Kidney (tissue), 14 donors: ENCODE results near the gene TRPM7. TPM values are rescaled to one million over a fixed set of nuclear protein-coding genes. Genes with fewer than 3 reads are reported as not detected.
"Not testable (repeated sequence)": the region's sequence is repeated elsewhere in the genome, so short reads cannot be mapped to it uniquely, and the experiment has no call there.

Experiments
- DNase-seq, 5 donors: peaks; one replicate each; pipeline ENCODE4 v3.0.0-alpha.2; 2013 to 2020
- FAIRE-seq: peaks from 2 replicates; lab custom pipeline; 2012; peaks lifted over from hg19 to GRCh38; lab: Jason Lieb, UNC
- H3K27ac ChIP-seq, 2 donors: one replicate each; pipeline ENCODE4 v1.7.0; 2013; ENCODE audit warnings: low read depth in 2 of 2, low read length in 2 of 2, inconsistent platforms in 1 of 2
- H3K27me3 ChIP-seq: one replicate; pipeline ENCODE4 v1.7.1; 2013; ENCODE audit warnings: low read length, inconsistent platforms; ENCODE audit not compliant: control insufficient read depth, insufficient read depth
- H3K36me3 ChIP-seq, 3 donors: one replicate each; pipeline versions ENCODE4 v1.7.0 to v1.7.1; 2013; ENCODE audit warnings: low read length in 3 of 3, control low read depth in 1 of 3, inconsistent platforms in 1 of 3; ENCODE audit not compliant: insufficient read depth in 3 of 3, control insufficient read depth in 2 of 3
- H3K4me1 ChIP-seq, 3 donors: one replicate each; pipeline versions ENCODE4 v1.7.0 to v1.7.1; 2013; ENCODE audit warnings: low read length in 3 of 3, inconsistent platforms in 1 of 3, low read depth in 1 of 3; ENCODE audit not compliant: control insufficient read depth in 2 of 3, insufficient read depth in 2 of 3
- H3K4me3 ChIP-seq, 3 donors: one replicate each; pipeline versions ENCODE4 v1.7.0 to v1.8.1; 2013; ENCODE audit warnings: low read length in 3 of 3, control low read depth in 1 of 3, inconsistent platforms in 1 of 3
- H3K9ac ChIP-seq, 3 donors: one replicate each; pipeline versions ENCODE4 v1.7.0 to v1.7.1; 2013; ENCODE audit warnings: low read length in 3 of 3, control low read depth in 1 of 3, inconsistent platforms in 1 of 3
- H3K9me3 ChIP-seq, 3 donors: one replicate each; pipeline versions ENCODE4 v1.7.0 to v1.7.1; 2013; ENCODE audit warnings: low read length in 3 of 3, control low read depth in 1 of 3, inconsistent platforms in 1 of 3; ENCODE audit not compliant: control insufficient read depth in 2 of 3, insufficient read depth in 1 of 3
- CTCF ChIP-seq: IDR thresholded peaks from 3 replicates; pipeline ENCODE4 v1.5.1; 2012; ENCODE audit warnings: mild to moderate bottlenecking, moderate library complexity, borderline replicate concordance; ENCODE audit not compliant: insufficient read depth; ENCODE audit errors: extremely low read depth
- intact Hi-C: fragments of 100-400 bp; cut with DNase I; formaldehyde crosslinking; loops from one replicate; pipeline ENCODE4 v1.11.1; 2022
- polyA plus RNA-seq: library from polyadenylated mRNA; stranded (reverse); fragments of 350-450 nt; fragmentation: Illumina TruSeq; extraction: RNeasy Lipid Tissue Mini Kit (QIAGEN cat#74804); gene quantifications from one replicate; pipeline ENCODE4 v1.2.3, GENCODE V29; 2014; ENCODE audit warnings: low read depth, low replicate concordance; ENCODE audit not compliant: insufficient read depth
- total RNA-seq: library from RNA; stranded (reverse); fragmentation: NEBNext Ultra II Directional; extraction: Animal tissue kit (Norgen Biotek cat#: 25700); gene quantifications from one replicate; pipeline ENCODE4 v1.2.1, GENCODE V29; 2021
- donor health status: control.
- donor health status: control.
- donor health status: control.
- donor health status: control.
- donor health status: control.
- donor health status: DM: yes; HTN: yes; CAD: no.
- donor health status: Normal renal cell carcinoma (clear cell type).

Gene TRPM7
- total and polyA plus RNA-seq, 2 donors from 2014 or later = 17.0 to 38.3 TPM

- H3K4me3 ChIP-seq = no peak overlapping the region
- no peaks in the 10 kb centered on the region for H3K27me3 ChIP-seq
- H3K4me1 ChIP-seq = no peaks in the 10 kb centered on the region
- H3K9me3 ChIP-seq = no peaks in the 10 kb centered on the region
- H3K9ac ChIP-seq = no peak overlapping the region
- no peak for TF ChIP-seq CTCF
- H3K27ac ChIP-seq = no peak overlapping the region
- FAIRE-seq (no peak), DNase-seq (no peak)
- intact Hi-C loops = no loop called here
- H3K36me3 ChIP-seq = no peaks in the 10 kb centered on the region
These were observed 10.7 kb upstream of the TRPM7 start for GRCh38 chr15:50697109-50697797.

- H3K9me3 ChIP-seq, FAIRE-seq, DNase-seq, H3K27ac ChIP-seq, intact Hi-C loops, H3K4me1 ChIP-seq, H3K36me3 ChIP-seq, H3K27me3 ChIP-seq, H3K9ac ChIP-seq, H3K4me3 ChIP-seq: not testable (repeated sequence)
These were observed 8.1 kb upstream of the TRPM7 start for GRCh38 chr15:50694634-50695165.

- TF ChIP-seq CTCF = no peak
- intact Hi-C loops = no loop called here
- Histone ChIP-seq H3K36me3 (no peaks in the 10 kb centered on the region), H3K4me3 (peak overlapping the region; percentile 83 to 87 (median 83)), H3K9ac (peak overlapping the region; percentile 72 to 99 (median 87)), H3K27ac (peak overlapping the region; percentile 98 to 99), H3K4me1 (peaks cover 0 to 9% (median 7%) of the 10 kb centered on the region in 3 donors), H3K9me3 (no peaks in the 10 kb centered on the region), H3K27me3 (no peaks in the 10 kb centered on the region)
- FAIRE-seq = no peak
- DNase-seq = peak in 2 of 5 donors; percentile 2 to 5
These were observed 805 bp upstream of the TRPM7 start for GRCh38 chr15:50687302-50687902.

- Histone ChIP-seq H3K27ac (peak overlapping the region; percentile 99), H3K4me3 (peak overlapping the region; percentile 78 to 91 (median 83)), H3K4me1 (peaks cover 0 to 9% (median 7%) of the 10 kb centered on the region in 3 donors), H3K9ac (peak overlapping the region; percentile 66 to 99 (median 96)), H3K27me3 (no peaks in the 10 kb centered on the region), H3K9me3 (no peaks in the 10 kb centered on the region), H3K36me3 (no peaks in the 10 kb centered on the region)
- FAIRE-seq (no peak), DNase-seq (peak in 4 of 5 donors; percentile 68 to 89 (median 80))
- intact Hi-C loops = no loop called here
- no peak for TF ChIP-seq CTCF
These were observed 575 bp downstream of the TRPM7 start for GRCh38 chr15:50685976-50686468.
